Pancreas (tissue), 10 donors: ENCODE measurements around the gene TNN. TPM values are rescaled to one million over a fixed set of nuclear protein-coding genes. Genes with fewer than 3 reads are reported as not detected.

Experiments
- ATAC-seq, 4 donors: fragments of 200-7000 bp; cut with Tn5 transposase; one replicate each; pipeline versions ENCODE4 v1.8.0 to v1.9.1; 2020; ENCODE audit warnings: mild to moderate bottlenecking in 4 of 4, moderate library complexity in 4 of 4
- DNase-seq, 6 donors: peaks; one replicate each; pipeline ENCODE4 v3.0.0-alpha.2; 2020
- FAIRE-seq: peaks from 2 replicates; lab custom pipeline; 2012; peaks lifted over from hg19 to GRCh38; lab: Jason Lieb, UNC
- H3K27ac ChIP-seq, 4 donors: fragments of 200-600 bp; sonication (generic); 1 replicate in 3 of 4; 2 replicates in 1 of 4; pipeline versions ENCODE4 v1.5.0 to v1.8.0; 2020
- H3K27me3 ChIP-seq, 4 donors: fragments of 200-600 bp; one replicate each; pipeline ENCODE4 v1.8.0; 2021
- H3K36me3 ChIP-seq, 3 donors: fragments of 200-600 bp; sonication (generic) in 1 of 3; one replicate each; pipeline versions ENCODE4 v1.5.0 to v1.8.0; 2020 to 2021
- H3K4me1 ChIP-seq, 3 donors: fragments of 200-600 bp; one replicate each; pipeline ENCODE4 v1.8.0; 2021
- H3K4me3 ChIP-seq, 4 donors: fragments of 200-600 bp; sonication (generic) in 2 of 4; one replicate each; pipeline versions ENCODE4 v1.5.0 to v1.8.0; 2020 to 2021
- H3K9me3 ChIP-seq, 4 donors: fragments of 200-600 bp; one replicate each; pipeline ENCODE4 v1.8.0; 2021
- CTCF ChIP-seq, 4 donors: fragments of 200-600 bp; sonication (generic) in 3 of 4; IDR thresholded peaks; one replicate each; pipeline versions ENCODE4 v1.5.0 to v1.8.0; 2021; ENCODE audit warnings: antibody characterized with exemption in 4 of 4
- WGBS, 2 donors: extraction: QIAGEN DNeasy Blood & Tissue Kit; methylation state at CpG; one replicate each; pipeline ENCODE4 v1.1.7; 2013; 5-methylcytosine and 5-hydroxymethylcytosine counted together
- intact Hi-C, 3 donors: fragments of 100-400 bp; cut with DNase I; formaldehyde crosslinking; loops; one replicate each; pipeline versions ENCODE4 v1.11.1 to v1.14.2; 2022
- polyA plus RNA-seq, 2 donors: library from polyadenylated mRNA; stranded (reverse); fragments of 200-250 nt; gene quantifications; one replicate each; pipeline ENCODE4 v1.2.3, GENCODE V29; 2013
- total RNA-seq, 6 donors: library from RNA; stranded (reverse); fragmentation: NEBNext Ultra II Directional in 4 of 6; extraction: Animal tissue kit (Norgen Biotek cat#: 25700) in 4 of 6; gene quantifications; one replicate each; pipeline versions ENCODE4 v1.2.1 to v1.2.4, GENCODE V29; 2021 to 2023
- donor health status: healthy with polysubstance abuse.
- donor health status: DM: no; HTN: no; CAD: no; lungs with moderate emphysema.
- donor health status: DM: no; HTN: no; CAD: no.
- donor health status: control.
- donor health status: control.
- donor health status: Bipolar disorder and iron deficiency.
- donor health status: DM: yes; HTN: yes; CAD: no.
- donor health status: DM: no; HTN: no; CAD: no.
- donor health status: DM: no; HTN: no; CAD: no.
- donor health status: DM: yes; HTN: yes; CAD: no.

The TNN gene
- total and polyA plus RNA-seq, 8 donors, result 0.05 to 0.09 (median 0.07) TPM; not detected in 4

DNA sequence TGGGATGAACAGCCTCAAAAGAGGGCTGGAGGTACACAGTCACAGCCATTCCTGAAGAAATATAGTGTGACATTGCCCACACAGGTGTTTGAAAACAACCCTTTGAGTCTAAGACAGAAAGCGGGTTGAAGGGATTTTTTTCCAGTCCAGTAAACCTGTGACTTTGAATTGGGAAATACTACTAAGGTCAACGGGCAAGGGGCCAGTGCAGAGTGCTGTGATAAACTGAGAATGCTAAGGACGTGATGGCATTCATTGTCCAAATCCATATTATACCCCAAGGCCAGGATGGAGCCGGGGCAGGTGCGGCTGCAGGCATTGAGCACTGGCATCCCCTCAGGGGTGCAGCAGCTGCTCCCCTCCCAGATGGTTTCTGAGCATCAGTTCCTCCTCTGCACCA is 88.3 kb downstream of the TNN start:
- no peak for TF ChIP-seq CTCF (IDR thresholded peaks at IDR 0.05)
- Histone ChIP-seq H3K4me3 (no peak overlapping the region), H3K36me3 (peaks cover 0 to 11% (median 5%) of the 10 kb centered on the region in 3 donors), H3K4me1 (peaks cover 0 to 4% (median 0%) of the 10 kb centered on the region in 3 donors), H3K27me3 (no peaks in the 10 kb centered on the region), H3K9me3 (no peaks in the 10 kb centered on the region), H3K27ac (no peak overlapping the region)
- intact Hi-C loops, result no loop called here
- FAIRE-seq (no peak), DNase-seq (no peak), ATAC-seq (peak in 3 of 4 donors; percentile 6 to 22 (median 8))
- WGBS, 2 donors, result 36 to 55% methylated on average over 5 of the region's 5 CpGs

DNA sequence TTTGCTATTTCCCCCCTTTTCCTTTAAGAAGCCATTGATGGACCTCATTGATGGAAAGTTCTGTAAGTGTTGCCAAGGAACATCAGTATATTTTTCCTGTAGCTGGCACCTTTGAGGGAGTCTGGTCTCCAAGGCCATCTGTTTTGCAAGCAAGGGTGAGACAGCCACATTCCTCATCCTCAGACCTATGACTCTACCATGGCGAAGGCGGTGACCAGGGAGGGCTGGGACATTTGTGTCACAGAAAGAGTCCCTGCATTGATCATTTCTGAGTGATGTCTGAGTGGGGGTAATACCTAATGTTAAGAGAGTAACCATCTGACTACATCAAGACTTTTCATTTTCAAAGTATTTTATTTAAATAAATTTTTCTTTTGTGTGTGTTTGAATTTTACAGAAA is 89.6 kb downstream of the TNN start:
- 88 to 94% methylated on average over 2 of the region's 2 CpGs for WGBS, 2 donors
- TF ChIP-seq CTCF (IDR thresholded peaks at IDR 0.05), result no peak
- Histone ChIP-seq H3K27ac (no peak overlapping the region), H3K4me1 (peaks cover 0 to 4% (median 0%) of the 10 kb centered on the region in 3 donors), H3K27me3 (no peaks in the 10 kb centered on the region), H3K4me3 (no peak overlapping the region), H3K36me3 (peaks cover 0 to 11% (median 5%) of the 10 kb centered on the region in 3 donors), H3K9me3 (no peaks in the 10 kb centered on the region)
- FAIRE-seq, result no peak
- peak in 2 of 4 donors; percentile 16 to 23 for ATAC-seq
- no peak for DNase-seq
- intact Hi-C loops, result no loop called here

GRCh38 chr1:175158170-175158591 is 90.5 kb downstream of the TNN start:
- Histone ChIP-seq H3K9me3 (no peaks in the 10 kb centered on the region), H3K36me3 (peaks cover 0 to 11% (median 5%) of the 10 kb centered on the region in 3 donors), H3K27ac (no peak overlapping the region), H3K4me3 (no peak overlapping the region), H3K27me3 (no peaks in the 10 kb centered on the region), H3K4me1 (peaks cover 0 to 4% (median 0%) of the 10 kb centered on the region in 3 donors)
- DNase-seq (no peak), FAIRE-seq (no peak), ATAC-seq (no peak)
- intact Hi-C loops, result no loop called here
- TF ChIP-seq CTCF (IDR thresholded peaks at IDR 0.05), result no peak
- WGBS, 2 donors, result 87 to 91% methylated on average over 6 of the region's 6 CpGs

- Histone ChIP-seq H3K27ac (no peak overlapping the region), H3K4me3 (no peak overlapping the region), H3K36me3 (peaks cover 0 to 33% (median 12%) of the 10 kb centered on the region in 3 donors), H3K27me3 (no peaks in the 10 kb centered on the region), H3K4me1 (no peaks in the 10 kb centered on the region), H3K9me3 (no peaks in the 10 kb centered on the region)
- ATAC-seq, result no peak
- no peak for TF ChIP-seq CTCF (IDR thresholded peaks at IDR 0.05)
- intact Hi-C loops, result no loop called here
- WGBS, 2 donors, result 69 to 85% methylated on average over 4 of the region's 4 CpGs
- no peak for FAIRE-seq
- no peak for DNase-seq
Measured at GRCh38 chr1:175162955-175163354, 95.3 kb downstream of the TNN start.

DNA sequence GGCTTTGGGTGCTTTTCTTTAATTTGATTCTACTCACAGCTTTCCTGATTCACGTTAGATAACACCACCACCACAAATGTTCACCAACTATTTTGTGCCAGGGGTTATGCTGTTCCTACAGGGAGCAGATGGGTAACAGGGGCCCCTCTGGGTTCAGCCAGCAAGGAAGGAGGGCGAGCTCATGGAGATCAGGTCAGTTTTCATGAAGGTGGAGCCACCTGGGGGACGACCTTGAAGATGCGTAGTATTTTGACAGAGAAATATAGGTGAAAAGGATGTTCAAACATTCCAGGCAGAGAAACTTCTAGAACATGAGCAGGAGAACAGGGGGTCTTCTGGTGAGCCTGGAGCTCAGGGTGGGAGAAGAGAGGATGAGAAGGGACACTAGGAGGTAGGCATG is 96.1 kb downstream of the TNN start:
- H3K9me3 ChIP-seq, result no peaks in the 10 kb centered on the region
- intact Hi-C loops, result no loop called here
- H3K27ac ChIP-seq, result no peak overlapping the region
- H3K36me3 ChIP-seq, result peaks cover 0 to 33% (median 12%) of the 10 kb centered on the region in 3 donors
- no peaks in the 10 kb centered on the region for H3K27me3 ChIP-seq
- WGBS, 2 donors, result 65 to 87% methylated on average over 4 of the region's 4 CpGs
- ATAC-seq (no peak), FAIRE-seq (no peak), DNase-seq (no peak)
- no peak overlapping the region for H3K4me3 ChIP-seq
- no peaks in the 10 kb centered on the region for H3K4me1 ChIP-seq
- TF ChIP-seq CTCF (IDR thresholded peaks at IDR 0.05), result no peak
